ENCODE measurements around the gene ZNRF1. TPM values are rescaled to one million over a fixed set of nuclear protein-coding genes. Genes with fewer than 3 reads are reported as not detected.
"Not testable (repeated sequence)": the region's sequence is repeated elsewhere in the genome, so short reads cannot be mapped to it uniquely, and the experiment has no call there.

The ZNRF1 gene
- total RNA-seq, 4 donors from 2014 or later: 18.2 to 28.3 (median 23.6) TPM

GRCh38 chr16:75089486-75090202 lies 90.8 kb downstream of the ZNRF1 start:
- Histone ChIP-seq H3K4me3 (no peak overlapping the region), H3K36me3 (peaks cover 0 to 12% (median 6%) of the 10 kb centered on the region in 4 donors), H3K4me1 (peaks cover 29 to 62% (median 45%) of the 10 kb centered on the region in 4 donors), H3K27ac (replicated peaks in 1 of 4) (peak overlapping the region in 1 of 4 donors; percentile 4), H3K27me3 (no peaks in the 10 kb centered on the region), H3K9me3 (no peaks in the 10 kb centered on the region)
- no peak for TF ChIP-seq CTCF (IDR thresholded peaks at IDR 0.05)
- no peak for TF ChIP-seq POLR2AphosphoS5 (IDR thresholded peaks at IDR 0.05)
- no peak for TF ChIP-seq EP300 (IDR thresholded peaks at IDR 0.05)
- TF ChIP-seq POLR2A (IDR thresholded peaks at IDR 0.05; ENCODE audit: low read depth): no peak
- 74% methylated on average over 5 of the region's 6 CpGs for WGBS
- DNase-seq (ENCODE audit: extremely low spot score): no peak
- intact Hi-C loops (cut with DNase I): no loop called here

- H3K9me3 ChIP-seq; H3K27me3 ChIP-seq; DNase-seq (ENCODE audit: extremely low spot score); H3K27ac ChIP-seq (replicated peaks in 1 of 4); intact Hi-C loops (cut with DNase I); H3K4me3 ChIP-seq: not testable (repeated sequence)
- H3K36me3 ChIP-seq: peaks cover 0 to 24% (median 17%) of the 10 kb centered on the region in 4 donors
- peaks cover 29 to 59% (median 40%) of the 10 kb centered on the region in 4 donors for H3K4me1 ChIP-seq
- 82% methylated on average over 6 of the region's 6 CpGs for WGBS
Measured at GRCh38 chr16:75090899-75091298, 92.1 kb downstream of the ZNRF1 start.

- H3K36me3 ChIP-seq: peaks cover 0 to 24% (median 18%) of the 10 kb centered on the region in 4 donors
- WGBS: 72% methylated on average over 3 of the region's 3 CpGs
- H3K4me3 ChIP-seq; H3K9me3 ChIP-seq; H3K27me3 ChIP-seq; intact Hi-C loops (cut with DNase I); H3K27ac ChIP-seq (replicated peaks in 1 of 4); DNase-seq (ENCODE audit: extremely low spot score): not testable (repeated sequence)
- peaks cover 25 to 59% (median 37%) of the 10 kb centered on the region in 4 donors for H3K4me1 ChIP-seq
Measured at GRCh38 chr16:75091619-75092018, 92.8 kb downstream of the ZNRF1 start.

- DNase-seq (ENCODE audit: extremely low spot score): no peak
- WGBS: 78% methylated on average over 7 of the region's 7 CpGs
- peaks cover 14 to 59% (median 37%) of the 10 kb centered on the region in 4 donors for H3K4me1 ChIP-seq
Measured at GRCh38 chr16:75092777-75093176, 94.0 kb downstream of the ZNRF1 start.

DNA sequence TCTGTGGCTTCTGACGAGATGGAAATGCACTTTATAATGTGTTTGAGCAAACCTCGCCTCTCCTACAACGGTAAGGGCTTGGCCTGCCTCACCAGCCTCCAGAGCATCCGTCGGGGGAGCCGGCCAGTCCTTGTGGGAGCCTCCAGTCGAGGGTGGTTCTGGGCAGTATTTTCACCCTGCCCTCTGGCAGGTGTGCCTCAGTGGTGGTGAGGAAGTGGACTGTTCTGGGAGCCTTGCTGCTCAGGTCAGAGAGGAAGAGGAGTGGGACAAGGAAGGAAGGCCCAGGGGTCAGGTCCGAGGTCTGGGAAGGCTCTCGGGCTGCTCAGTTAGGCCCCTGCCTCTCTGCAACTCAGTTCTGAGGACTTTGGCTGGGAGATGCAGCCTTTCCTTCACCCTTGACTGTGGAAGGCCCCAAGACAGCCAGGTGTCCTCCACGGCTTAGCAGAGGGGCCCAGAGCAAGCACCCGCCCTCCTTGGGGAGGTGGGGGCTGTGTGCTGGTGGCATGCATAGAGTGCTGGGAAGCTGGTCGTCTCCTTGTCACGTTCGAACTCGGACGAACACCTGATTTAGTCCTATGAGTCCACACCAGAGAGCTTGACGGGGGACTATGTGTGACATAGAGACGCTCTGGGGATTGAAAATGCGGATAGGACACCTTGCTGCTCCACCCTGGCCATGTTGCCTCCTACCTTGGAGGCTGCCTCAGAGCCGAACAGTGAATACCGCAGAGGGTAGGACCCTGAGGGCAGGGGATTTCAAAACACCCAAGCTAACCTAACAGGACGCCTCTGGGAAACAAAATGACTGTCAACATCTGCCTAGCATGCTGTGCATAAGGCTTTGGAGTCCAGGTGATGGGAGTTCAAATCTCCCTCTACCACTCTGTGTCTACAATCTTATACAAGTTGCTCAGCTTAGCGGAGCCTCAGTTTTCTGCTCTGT lies 95.0 kb downstream of the ZNRF1 start:
- TF ChIP-seq POLR2AphosphoS5 (IDR thresholded peaks at IDR 0.05) (no peak), EP300 (IDR thresholded peaks at IDR 0.05) (no peak), CTCF (IDR thresholded peaks at IDR 0.05) (no peak), POLR2A (IDR thresholded peaks at IDR 0.05; ENCODE audit: low read depth) (no peak)
- no peak overlapping the region for H3K4me3 ChIP-seq
- no peak overlapping the region for H3K27ac ChIP-seq (replicated peaks in 1 of 4)
- peaks cover 14 to 59% (median 37%) of the 10 kb centered on the region in 4 donors for H3K4me1 ChIP-seq
- H3K9me3 ChIP-seq: no peaks in the 10 kb centered on the region
- H3K36me3 ChIP-seq: peaks cover 0 to 24% (median 18%) of the 10 kb centered on the region in 4 donors
- no peak for DNase-seq (ENCODE audit: extremely low spot score)
- no peaks in the 10 kb centered on the region for H3K27me3 ChIP-seq
- intact Hi-C loops (cut with DNase I): no loop called here
- 93% methylated on average over 23 of the region's 23 CpGs for WGBS

More at GRCh38 chr16:75092777-75093176, 94.0 kb downstream of the ZNRF1 start:
- Histone ChIP-seq H3K4me3 (no peak overlapping the region), H3K27ac (replicated peaks in 1 of 4) (no peak overlapping the region), H3K36me3 (peaks cover 0 to 24% (median 18%) of the 10 kb centered on the region in 4 donors), H3K27me3 (no peaks in the 10 kb centered on the region), H3K9me3 (no peaks in the 10 kb centered on the region)
- TF ChIP-seq EP300 (IDR thresholded peaks at IDR 0.05): no peak
- TF ChIP-seq POLR2AphosphoS5 (IDR thresholded peaks at IDR 0.05): no peak
- no peak for TF ChIP-seq CTCF (IDR thresholded peaks at IDR 0.05)
- TF ChIP-seq POLR2A (IDR thresholded peaks at IDR 0.05; ENCODE audit: low read depth): no peak
- intact Hi-C loops (cut with DNase I): no loop called here
